Upper lobe of right lung (tissue), 1 donor: ENCODE measurements around the gene C11orf98. TPM values are rescaled to one million over a fixed set of nuclear protein-coding genes. Genes with fewer than 3 reads are reported as not detected.

Experiments
- ATAC-seq: fragments of 200-7000 bp; cut with Tn5 transposase; one replicate; pipeline ENCODE4 v1.9.1; 2020; ENCODE audit warnings: mild to moderate bottlenecking, moderate library complexity
- DNase-seq: peaks from one replicate; pipeline ENCODE4 v3.0.0-alpha.2; 2020
- H3K27ac ChIP-seq: fragments of 200-600 bp; one replicate; pipeline ENCODE4 v1.8.0; 2022
- H3K27me3 ChIP-seq: fragments of 200-600 bp; one replicate; pipeline ENCODE4 v1.8.0; 2022; ENCODE audit warnings: mild to moderate bottlenecking
- H3K36me3 ChIP-seq: fragments of 200-600 bp; one replicate; pipeline ENCODE4 v1.8.0; 2022
- H3K4me1 ChIP-seq: fragments of 200-600 bp; one replicate; pipeline ENCODE4 v1.8.0; 2022
- H3K4me3 ChIP-seq: fragments of 200-600 bp; one replicate; pipeline ENCODE4 v1.8.0; 2022; ENCODE audit warnings: mild to moderate bottlenecking
- H3K9me3 ChIP-seq: fragments of 200-600 bp; one replicate; pipeline ENCODE4 v1.8.0; 2022
- CTCF ChIP-seq: fragments of 200-600 bp; IDR thresholded peaks from one replicate; pipeline ENCODE4 v1.8.0; 2022; ENCODE audit warnings: antibody characterized with exemption
- intact Hi-C: fragments of 100-400 bp; cut with DNase I; formaldehyde crosslinking; loops from one replicate; pipeline ENCODE4 v1.11.0; 2022
- total RNA-seq: library from RNA; stranded (reverse); fragmentation: NEBNext Ultra II Directional; extraction: Animal tissue kit (Norgen Biotek cat#: 25700); gene quantifications from one replicate; pipeline ENCODE4 v1.2.1, GENCODE V29; 2021
- donor health status: DM: no; HTN: yes; CAD: no; lungs with severe emphysema.

C11orf98 gene
- total RNA-seq, 1 donor from 2014 or later, result 41.7 TPM

DNA sequence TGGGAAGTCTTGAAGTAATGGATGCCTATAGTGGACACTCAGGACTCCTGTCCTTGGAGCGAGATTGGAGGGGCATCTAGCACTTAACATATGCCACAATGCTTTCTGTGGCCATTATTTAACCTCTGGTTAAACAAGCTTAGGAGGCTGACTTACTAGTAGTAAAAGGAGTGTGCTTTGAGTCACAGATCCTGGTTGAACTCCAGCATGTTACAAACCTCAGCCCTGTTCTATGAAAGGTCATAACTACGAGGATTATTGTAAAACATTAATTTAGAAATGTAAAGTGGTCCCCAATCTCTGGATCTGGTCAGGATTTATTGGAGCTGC, 8.2 kb upstream of the C11orf98 start:
- H3K4me3 ChIP-seq, result no peak overlapping the region
- H3K4me1 ChIP-seq, result peaks cover 31% of the 10 kb centered on the region
- H3K27ac ChIP-seq, result no peak overlapping the region
- DNase-seq (no peak), ATAC-seq (no peak)
- H3K27me3 ChIP-seq, result no peaks in the 10 kb centered on the region
- intact Hi-C loops, result no loop called here
- H3K9me3 ChIP-seq, result no peaks in the 10 kb centered on the region
- H3K36me3 ChIP-seq, result peaks cover 43% of the 10 kb centered on the region
- no peak for TF ChIP-seq CTCF

GRCh38 chr11:62671608-62672389, 6.8 kb upstream of the C11orf98 start, which contains the start of the genes LBHD1 and UQCC3:
Gene LBHD1 (minus strand): TSS chr11:62672267. CDS start chr11:62670031, 2,236 bp downstream.
Gene UQCC3 (plus strand): TSS chr11:62671673. CDS start chr11:62671746, 73 bp downstream.
- ATAC-seq (peak; percentile 91), DNase-seq (peak; percentile 88)
- H3K27ac ChIP-seq, result peak within 1 kb of the TSS; percentile 89
- intact Hi-C loops, result no loop called here
- H3K36me3 ChIP-seq, result peaks cover 33% of the 10 kb centered on the region
- H3K27me3 ChIP-seq, result no peaks in the 10 kb centered on the region
- peak within 1 kb of the TSS; percentile 88 for H3K4me3 ChIP-seq
- no peaks in the 10 kb centered on the region for H3K9me3 ChIP-seq
- no peak for TF ChIP-seq CTCF
- H3K4me1 ChIP-seq, result peaks cover 32% of the 10 kb centered on the region

- ATAC-seq (peak; percentile 47), DNase-seq (no peak)
- TF ChIP-seq CTCF, result no peak
- peaks cover 36% of the 10 kb centered on the region for H3K4me1 ChIP-seq
- H3K4me3 ChIP-seq, result peak overlapping the region; percentile 88
- intact Hi-C loops, result no loop called here
- H3K36me3 ChIP-seq, result peaks cover 33% of the 10 kb centered on the region
- no peaks in the 10 kb centered on the region for H3K27me3 ChIP-seq
- H3K9me3 ChIP-seq, result no peaks in the 10 kb centered on the region
- peak overlapping the region; percentile 89 for H3K27ac ChIP-seq
Measured at GRCh38 chr11:62671236-62671607, 6.2 kb upstream of the C11orf98 start.

- Histone ChIP-seq H3K36me3 (peaks cover 22% of the 10 kb centered on the region), H3K27ac (no peak overlapping the region), H3K27me3 (no peaks in the 10 kb centered on the region), H3K9me3 (no peaks in the 10 kb centered on the region), H3K4me3 (no peak overlapping the region), H3K4me1 (peaks cover 39% of the 10 kb centered on the region)
- DNase-seq (no peak), ATAC-seq (no peak)
- intact Hi-C loops, result no loop called here
- TF ChIP-seq CTCF, result no peak
Measured at GRCh38 chr11:62669420-62670161, 4.6 kb upstream of the C11orf98 start.

DNA sequence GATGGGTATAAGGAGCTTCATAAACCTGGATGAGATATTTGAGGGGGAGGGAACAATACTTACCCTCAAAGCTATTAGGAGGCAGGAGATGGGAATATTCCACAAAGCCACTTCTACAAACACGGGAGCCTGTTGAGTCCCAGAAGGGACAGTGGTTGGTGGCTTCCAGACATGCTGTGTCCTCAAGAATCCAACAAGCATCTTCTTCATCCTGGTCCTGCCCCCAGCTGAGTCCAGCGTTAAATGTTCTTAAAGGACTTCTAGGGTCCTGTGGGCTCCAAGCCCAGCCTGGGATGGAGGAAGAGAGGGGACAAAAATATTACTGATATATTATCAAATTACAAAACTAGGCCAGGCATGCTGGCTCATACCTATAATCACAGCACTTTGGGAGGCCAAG, 2.5 kb upstream of the C11orf98 start:
- DNase-seq, result no peak
- no peak overlapping the region for H3K27ac ChIP-seq
- ATAC-seq, result no peak
- H3K4me1 ChIP-seq, result peaks cover 32% of the 10 kb centered on the region
- peaks cover 21% of the 10 kb centered on the region for H3K36me3 ChIP-seq
- no peaks in the 10 kb centered on the region for H3K27me3 ChIP-seq
- no peak overlapping the region for H3K4me3 ChIP-seq
- TF ChIP-seq CTCF, result no peak
- intact Hi-C loops, result no loop called here
- H3K9me3 ChIP-seq, result no peaks in the 10 kb centered on the region
